Measurements from ENCODE around the gene DCLK1. TPM values are rescaled to one million over a fixed set of nuclear protein-coding genes. Genes with fewer than 3 reads are reported as not detected.

The DCLK1 gene
- total RNA-seq, 1 experiment from 2014 or later = 1.4 TPM

DNA sequence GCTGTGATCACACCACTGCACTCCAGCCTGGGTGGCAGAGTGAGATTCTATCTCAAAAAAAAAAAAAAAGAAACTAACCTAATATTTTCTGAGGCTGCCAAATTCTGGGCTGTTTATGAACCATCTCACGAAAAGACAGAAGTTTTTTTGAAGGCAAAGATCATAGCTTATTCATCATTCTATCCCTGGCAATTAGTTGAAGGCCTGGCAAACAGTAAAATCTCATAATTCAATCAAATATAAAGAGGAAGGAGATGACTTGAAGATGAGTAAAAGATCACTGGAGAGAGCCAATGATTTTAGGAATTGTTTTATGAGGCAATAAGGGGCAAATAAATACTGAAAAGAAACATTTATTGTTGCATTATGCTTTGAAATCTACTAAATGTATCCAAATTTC lies 216.5 kb downstream of the DCLK1 start:
- intact Hi-C loops (cut with micrococcal nuclease; ENCODE audit: unreplicated experiment) = no loop called here
- no peaks in the 10 kb centered on the region for H3F3A ChIP-seq (ENCODE audit: insufficient read depth, low read depth)
- no peaks in the 10 kb centered on the region for H3K9me3 ChIP-seq (ENCODE audit: insufficient read depth, low read depth)
- no peak overlapping the region for H3K4me3 ChIP-seq
- H3K79me2 ChIP-seq (ENCODE audit: low read depth) = no peaks in the 10 kb centered on the region
- ChIA-PET CTCF (no interaction called here), POLR2A (ENCODE audit: unreplicated experiment) (no interaction called here)
- H3K4me1 ChIP-seq (replicated peaks; ENCODE audit: insufficient read depth) = no peaks in the 10 kb centered on the region
- no peaks in the 10 kb centered on the region for H3K9me2 ChIP-seq (ENCODE audit: insufficient read depth)
- no peaks in the 10 kb centered on the region for H3K36me3 ChIP-seq (ENCODE audit: low read depth)
- H4K20me1 ChIP-seq (ENCODE audit: insufficient read depth) = no peaks in the 10 kb centered on the region
- TF ChIP-seq, protein P1, sequence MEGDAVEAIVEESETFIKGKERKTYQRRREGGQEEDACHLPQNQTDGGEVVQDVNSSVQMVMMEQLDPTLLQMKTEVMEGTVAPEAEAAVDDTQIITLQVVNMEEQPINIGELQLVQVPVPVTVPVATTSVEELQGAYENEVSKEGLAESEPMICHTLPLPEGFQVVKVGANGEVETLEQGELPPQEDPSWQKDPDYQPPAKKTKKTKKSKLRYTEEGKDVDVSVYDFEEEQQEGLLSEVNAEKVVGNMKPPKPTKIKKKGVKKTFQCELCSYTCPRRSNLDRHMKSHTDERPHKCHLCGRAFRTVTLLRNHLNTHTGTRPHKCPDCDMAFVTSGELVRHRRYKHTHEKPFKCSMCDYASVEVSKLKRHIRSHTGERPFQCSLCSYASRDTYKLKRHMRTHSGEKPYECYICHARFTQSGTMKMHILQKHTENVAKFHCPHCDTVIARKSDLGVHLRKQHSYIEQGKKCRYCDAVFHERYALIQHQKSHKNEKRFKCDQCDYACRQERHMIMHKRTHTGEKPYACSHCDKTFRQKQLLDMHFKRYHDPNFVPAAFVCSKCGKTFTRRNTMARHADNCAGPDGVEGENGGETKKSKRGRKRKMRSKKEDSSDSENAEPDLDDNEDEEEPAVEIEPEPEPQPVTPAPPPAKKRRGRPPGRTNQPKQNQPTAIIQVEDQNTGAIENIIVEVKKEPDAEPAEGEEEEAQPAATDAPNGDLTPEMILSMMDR (conservative IDR thresholded peaks at IDR 0.05) = no peak
- TF ChIP-seq EZH2 (IDR thresholded peaks at IDR 0.05; ENCODE audit: low read depth) = no peak
- H3K27me3 ChIP-seq (ENCODE audit: insufficient read depth, low read depth) = no peaks in the 10 kb centered on the region
- no peak overlapping the region for H3K27ac ChIP-seq
- BruUV-seq (replicated peaks) = no TSS peak
- no peak overlapping the region for H3K4me2 ChIP-seq
- DNase-seq = no peak
- H2AFZ ChIP-seq = no peak overlapping the region

DNA sequence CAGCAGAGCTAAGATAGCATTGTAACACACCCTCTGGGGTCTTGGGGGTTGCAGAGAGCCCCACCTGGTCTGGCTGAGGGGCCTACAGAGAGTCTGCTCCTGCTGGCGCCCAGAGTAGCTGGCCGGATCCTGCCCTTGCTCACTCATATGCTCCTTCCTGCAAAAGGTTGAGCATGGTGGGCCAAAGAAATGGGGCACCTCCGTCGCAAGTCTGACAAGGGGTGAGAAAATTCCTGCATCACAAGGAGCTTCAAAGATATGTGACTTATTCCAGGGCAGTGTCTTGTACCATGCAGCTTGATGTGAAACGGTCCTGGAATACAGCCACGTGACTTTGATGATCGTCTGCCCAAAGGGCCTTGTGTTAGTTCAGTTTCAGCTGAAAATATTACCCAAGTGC lies 218.3 kb downstream of the DCLK1 start:
- H3K4me1 ChIP-seq (replicated peaks; ENCODE audit: insufficient read depth) = no peaks in the 10 kb centered on the region
- H3K36me3 ChIP-seq (ENCODE audit: low read depth) = no peaks in the 10 kb centered on the region
- TF ChIP-seq, protein P1 (conservative IDR thresholded peaks at IDR 0.05) = no peak
- TF ChIP-seq EZH2 (IDR thresholded peaks at IDR 0.05; ENCODE audit: low read depth) = no peak
- intact Hi-C loops (cut with micrococcal nuclease; ENCODE audit: unreplicated experiment) = no loop called here
- no peaks in the 10 kb centered on the region for H3K27me3 ChIP-seq (ENCODE audit: insufficient read depth, low read depth)
- H3K9me3 ChIP-seq (ENCODE audit: insufficient read depth, low read depth) = no peaks in the 10 kb centered on the region
- no peak overlapping the region for H2AFZ ChIP-seq
- DNase-seq = no peak
- H3K4me2 ChIP-seq = no peak overlapping the region
- BruUV-seq (replicated peaks) = no TSS peak
- H3K79me2 ChIP-seq (ENCODE audit: low read depth) = no peaks in the 10 kb centered on the region
- ChIA-PET POLR2A (ENCODE audit: unreplicated experiment) (no interaction called here), CTCF (no interaction called here)
- no peaks in the 10 kb centered on the region for H3F3A ChIP-seq (ENCODE audit: insufficient read depth, low read depth)
- no peaks in the 10 kb centered on the region for H3K9me2 ChIP-seq (ENCODE audit: insufficient read depth)
- H4K20me1 ChIP-seq (ENCODE audit: insufficient read depth) = no peaks in the 10 kb centered on the region
- H3K27ac ChIP-seq = no peak overlapping the region
- H3K4me3 ChIP-seq = no peak overlapping the region

DNA sequence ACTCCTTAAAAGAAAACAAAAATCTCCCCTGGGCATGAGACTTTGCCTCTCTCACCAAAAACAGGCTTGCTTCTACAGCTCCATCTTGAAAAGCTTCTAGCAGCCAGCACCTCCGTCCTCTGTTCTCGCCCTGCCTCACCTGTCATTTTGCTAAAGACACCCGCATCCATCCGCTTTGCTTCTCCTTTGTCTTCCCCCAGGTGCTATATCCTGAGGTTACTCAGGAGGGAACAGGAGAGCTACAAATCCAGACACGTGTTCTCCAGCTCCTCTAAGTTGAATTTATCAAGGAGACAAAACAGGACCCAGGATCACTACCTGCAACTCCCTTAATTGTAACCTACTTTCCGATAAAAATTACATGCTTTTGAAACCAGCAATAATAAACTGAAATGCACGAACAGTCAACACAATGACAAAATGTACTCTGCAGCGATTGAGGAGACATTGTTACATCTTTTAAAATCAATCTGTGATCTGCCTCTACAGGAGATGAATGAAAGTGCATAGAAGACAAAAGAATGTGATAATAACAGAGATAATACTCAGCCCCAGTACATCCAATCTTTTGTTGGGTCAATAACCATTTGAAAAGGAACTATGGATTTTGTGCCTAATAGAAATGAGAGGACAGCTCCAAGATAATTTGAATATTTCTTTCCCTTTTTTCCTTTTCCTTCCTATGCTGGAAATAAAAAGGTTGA lies 221.2 kb downstream of the DCLK1 start:
- Histone ChIP-seq H3K79me2 (ENCODE audit: low read depth) (no peaks in the 10 kb centered on the region), H4K20me1 (ENCODE audit: insufficient read depth) (no peaks in the 10 kb centered on the region), H3K4me3 (no peak overlapping the region), H2AFZ (no peak overlapping the region), H3K4me1 (replicated peaks; ENCODE audit: insufficient read depth) (no peaks in the 10 kb centered on the region), H3F3A (ENCODE audit: insufficient read depth, low read depth) (no peaks in the 10 kb centered on the region), H3K36me3 (ENCODE audit: low read depth) (no peaks in the 10 kb centered on the region), H3K9me3 (ENCODE audit: insufficient read depth, low read depth) (no peaks in the 10 kb centered on the region), H3K4me2 (no peak overlapping the region), H3K9me2 (ENCODE audit: insufficient read depth) (no peaks in the 10 kb centered on the region), H3K27ac (no peak overlapping the region), H3K27me3 (ENCODE audit: insufficient read depth, low read depth) (no peaks in the 10 kb centered on the region)
- DNase-seq = no peak
- no TSS peak for BruUV-seq (replicated peaks)
- TF ChIP-seq, protein P1 (conservative IDR thresholded peaks at IDR 0.05) = no peak
- TF ChIP-seq EZH2 (IDR thresholded peaks at IDR 0.05; ENCODE audit: low read depth) = no peak
- intact Hi-C loops (cut with micrococcal nuclease; ENCODE audit: unreplicated experiment) = no loop called here
- ChIA-PET POLR2A (ENCODE audit: unreplicated experiment) (no interaction called here), CTCF (no interaction called here)
